Breast epithelium (tissue), 4 donors: ENCODE measurements around the gene SUCLG2. TPM values are rescaled to one million over a fixed set of nuclear protein-coding genes. Genes with fewer than 3 reads are reported as not detected.

Source experiments
- DNase-seq, 2 donors: peaks; one replicate each; pipeline ENCODE4 v3.0.0-alpha.2; 2019; ENCODE audit warnings: low spot score in 2 of 2
- H3K27ac ChIP-seq, 2 donors: fragments of 200-600 bp; sonication (generic) in 1 of 2; one replicate each; pipeline ENCODE4 v1.5.1; 2016 to 2019; ENCODE audit warnings: mild to moderate bottlenecking in 1 of 2
- H3K27me3 ChIP-seq, 2 donors: fragments of 200-600 bp; sonication (generic) in 1 of 2; one replicate each; pipeline versions ENCODE4 v1.5.1 to v1.6.0; 2017 to 2019; ENCODE audit warnings: control low read depth in 1 of 2, mild to moderate bottlenecking in 1 of 2
- H3K36me3 ChIP-seq: fragments of 200-600 bp; one replicate; pipeline ENCODE4 v1.5.1; 2019
- H3K4me1 ChIP-seq, 2 donors: fragments of 200-600 bp; sonication (generic); one replicate each; pipeline ENCODE4 v1.5.1; 2016 to 2019; ENCODE audit warnings: control low read depth in 1 of 2
- H3K4me3 ChIP-seq, 3 donors: fragments of 200-600 bp; sonication (generic); 1 replicate in 2 of 3; 2 replicates in 1 of 3; pipeline ENCODE4 v1.5.1; 2016 to 2019; ENCODE audit warnings: mild to moderate bottlenecking in 3 of 3, moderate library complexity in 2 of 3
- H3K9me3 ChIP-seq, 2 donors: fragments of 200-600 bp; sonication (generic) in 1 of 2; one replicate each; pipeline ENCODE4 v1.5.1; 2016 to 2019; ENCODE audit warnings: control low read depth in 1 of 2
- POLR2A ChIP-seq: fragments of 450-650 bp; IDR thresholded peaks from one replicate; pipeline ENCODE4 v1.6.1; 2016; ENCODE audit warnings: antibody characterized with exemption, mild to moderate bottlenecking, moderate library complexity
- POLR2AphosphoS5 ChIP-seq, 3 donors: sonication (generic); formaldehyde crosslinking; IDR thresholded peaks; one replicate each; pipeline ENCODE4 v1.6.1; 2017; ENCODE audit warnings: antibody characterized with exemption in 3 of 3
- intact Hi-C: fragments of 100-400 bp; cut with DNase I; formaldehyde crosslinking; loops from one replicate; pipeline ENCODE4 v1.15.1; 2023; ENCODE audit warnings: low total_unique reads
- total RNA-seq, 3 donors: library from RNA; depleted of rRNA; stranded (reverse); fragments of >200 nt; gene quantifications; one replicate each; pipeline ENCODE4 v1.1.0, GENCODE V29; 2016
- TF ChIP-seq, protein P1 (sequence below), 3 donors: fragments of 450-650 bp; IDR thresholded peaks; one replicate each; pipeline ENCODE4 v1.5.1; 2016 to 2017; ENCODE audit warnings: antibody characterized with exemption in 3 of 3, mild to moderate bottlenecking in 3 of 3, moderate library complexity in 3 of 3

Gene SUCLG2
- total RNA-seq, 3 donors from 2014 or later: 45.9 to 58.1 (median 52.8) TPM

- no peak overlapping the region for H3K27ac ChIP-seq
- DNase-seq: no peak
- TF ChIP-seq POLR2A (no peak), POLR2AphosphoS5 (IDR thresholded peaks at IDR 0.05) (no peak)
- TF ChIP-seq, protein P1, sequence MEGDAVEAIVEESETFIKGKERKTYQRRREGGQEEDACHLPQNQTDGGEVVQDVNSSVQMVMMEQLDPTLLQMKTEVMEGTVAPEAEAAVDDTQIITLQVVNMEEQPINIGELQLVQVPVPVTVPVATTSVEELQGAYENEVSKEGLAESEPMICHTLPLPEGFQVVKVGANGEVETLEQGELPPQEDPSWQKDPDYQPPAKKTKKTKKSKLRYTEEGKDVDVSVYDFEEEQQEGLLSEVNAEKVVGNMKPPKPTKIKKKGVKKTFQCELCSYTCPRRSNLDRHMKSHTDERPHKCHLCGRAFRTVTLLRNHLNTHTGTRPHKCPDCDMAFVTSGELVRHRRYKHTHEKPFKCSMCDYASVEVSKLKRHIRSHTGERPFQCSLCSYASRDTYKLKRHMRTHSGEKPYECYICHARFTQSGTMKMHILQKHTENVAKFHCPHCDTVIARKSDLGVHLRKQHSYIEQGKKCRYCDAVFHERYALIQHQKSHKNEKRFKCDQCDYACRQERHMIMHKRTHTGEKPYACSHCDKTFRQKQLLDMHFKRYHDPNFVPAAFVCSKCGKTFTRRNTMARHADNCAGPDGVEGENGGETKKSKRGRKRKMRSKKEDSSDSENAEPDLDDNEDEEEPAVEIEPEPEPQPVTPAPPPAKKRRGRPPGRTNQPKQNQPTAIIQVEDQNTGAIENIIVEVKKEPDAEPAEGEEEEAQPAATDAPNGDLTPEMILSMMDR (IDR thresholded peaks at IDR 0.05): no peak
- no peak overlapping the region for H3K4me3 ChIP-seq
- no peaks in the 10 kb centered on the region for H3K36me3 ChIP-seq
- peaks cover 0 to 29% of the 10 kb centered on the region in 2 donors for H3K9me3 ChIP-seq
- no peaks in the 10 kb centered on the region for H3K4me1 ChIP-seq
- intact Hi-C loops: no loop called here
- H3K27me3 ChIP-seq: no peaks in the 10 kb centered on the region
Measured at GRCh38 chr3:67334588-67334987, 319.8 kb downstream of the SUCLG2 start.

GRCh38 chr3:67329358-67329757, 325.1 kb downstream of the SUCLG2 start:
- no peak overlapping the region for H3K4me3 ChIP-seq
- H3K9me3 ChIP-seq: no peaks in the 10 kb centered on the region
- intact Hi-C loops: no loop called here
- H3K27me3 ChIP-seq: no peaks in the 10 kb centered on the region
- no peak overlapping the region for H3K27ac ChIP-seq
- H3K4me1 ChIP-seq: no peaks in the 10 kb centered on the region
- TF ChIP-seq, protein P1 (IDR thresholded peaks at IDR 0.05): no peak
- TF ChIP-seq POLR2A: no peak
- TF ChIP-seq POLR2AphosphoS5 (IDR thresholded peaks at IDR 0.05): no peak
- no peak for DNase-seq
- H3K36me3 ChIP-seq: no peaks in the 10 kb centered on the region

DNA sequence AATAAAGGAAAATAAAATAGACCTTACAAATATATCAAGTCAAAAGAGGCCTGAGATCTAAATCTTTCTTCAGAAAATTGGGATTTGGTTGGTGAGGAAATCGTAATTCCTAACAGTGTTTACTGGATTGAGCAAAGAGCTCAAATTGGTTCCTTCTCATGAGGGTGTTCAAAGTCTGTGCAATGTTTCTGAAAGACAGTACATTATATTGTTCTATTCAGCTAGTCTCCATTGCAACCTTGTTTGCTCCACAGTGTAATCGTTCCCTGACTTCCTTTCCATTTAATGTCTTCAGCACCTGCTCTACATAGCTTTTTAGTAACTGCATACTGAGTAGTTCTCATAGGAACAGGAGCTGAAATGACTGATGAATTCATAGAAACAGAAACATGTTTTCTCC, 326.8 kb downstream of the SUCLG2 start:
- H3K4me1 ChIP-seq: no peaks in the 10 kb centered on the region

DNA sequence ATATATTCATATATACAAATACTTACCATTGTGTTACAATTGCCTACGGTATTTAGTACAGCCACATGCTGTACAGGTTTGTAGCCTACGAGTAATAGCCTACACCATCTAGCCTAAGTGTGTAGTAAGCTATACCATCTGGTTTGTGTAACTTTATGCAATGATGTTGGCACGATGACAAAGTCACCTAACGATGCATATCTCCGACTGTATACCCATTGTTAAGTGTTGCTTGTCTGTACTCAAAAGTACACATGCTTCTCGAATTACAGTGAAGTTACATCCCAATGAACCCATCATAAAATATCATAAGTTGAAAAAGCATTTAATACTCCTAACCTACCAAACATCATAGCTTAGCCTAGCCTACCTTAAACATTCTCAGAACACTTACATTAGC, 329.2 kb downstream of the SUCLG2 start:
- no peak for DNase-seq
- H3K4me3 ChIP-seq: no peak overlapping the region
- H3K27me3 ChIP-seq: no peaks in the 10 kb centered on the region
- no peaks in the 10 kb centered on the region for H3K36me3 ChIP-seq
- H3K4me1 ChIP-seq: no peaks in the 10 kb centered on the region
- intact Hi-C loops: no loop called here
- peaks cover 0 to 6% of the 10 kb centered on the region in 2 donors for H3K9me3 ChIP-seq
- no peak overlapping the region for H3K27ac ChIP-seq
- TF ChIP-seq POLR2A: no peak
- TF ChIP-seq POLR2AphosphoS5 (IDR thresholded peaks at IDR 0.05): no peak
- TF ChIP-seq, protein P1 (IDR thresholded peaks at IDR 0.05): no peak

More for the DNA sequence above, 326.8 kb downstream of the SUCLG2 start:
- Histone ChIP-seq H3K4me3 (no peak overlapping the region), H3K9me3 (no peaks in the 10 kb centered on the region), H3K27me3 (no peaks in the 10 kb centered on the region), H3K27ac (no peak overlapping the region), H3K36me3 (no peaks in the 10 kb centered on the region)
- TF ChIP-seq POLR2AphosphoS5 (IDR thresholded peaks at IDR 0.05): no peak
- no peak for TF ChIP-seq POLR2A
- TF ChIP-seq, protein P1 (IDR thresholded peaks at IDR 0.05): no peak
- no peak for DNase-seq
- intact Hi-C loops: no loop called here
